ENCODE measurements around the gene GPR137.

DNA sequence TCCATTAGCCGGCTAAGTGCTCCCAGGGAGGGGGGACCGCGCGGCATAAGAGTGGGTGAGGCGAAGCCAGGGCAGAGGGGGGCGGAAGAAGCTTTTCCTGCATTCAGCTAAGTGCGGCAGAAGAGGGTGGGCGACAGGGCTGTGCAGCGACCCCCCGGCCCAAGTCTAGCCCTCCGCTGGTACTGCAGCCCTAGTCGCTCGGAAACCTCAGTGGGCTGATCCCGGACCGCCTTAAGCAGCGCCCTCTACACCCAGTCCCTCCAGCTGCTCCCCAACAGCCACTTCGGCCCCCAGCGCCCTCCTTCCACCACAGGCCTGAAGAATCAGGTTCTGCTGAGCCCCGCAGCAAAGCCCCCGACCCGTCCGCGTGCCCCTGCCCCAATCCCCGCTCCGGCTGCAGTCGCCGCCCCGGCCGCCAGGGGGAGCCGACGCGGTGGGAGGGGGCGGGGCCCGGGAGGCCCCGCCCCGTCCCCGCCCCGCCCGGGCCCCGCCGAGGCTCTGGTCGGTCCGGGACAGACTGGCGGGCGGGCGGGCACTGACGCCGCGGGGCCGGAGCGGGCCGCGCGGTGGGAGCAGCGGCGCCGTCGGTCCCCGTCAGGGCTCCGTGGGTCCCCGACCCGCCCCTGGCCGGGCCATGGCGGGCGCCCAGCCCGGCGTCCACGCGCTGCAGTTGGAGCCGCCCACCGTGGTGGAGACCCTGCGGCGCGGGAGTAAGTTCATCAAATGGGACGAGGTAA, 34.5 kb upstream of the GPR137 start, which contains the start of gene PLCB3:
- TF ChIP-seq, protein P1, sequence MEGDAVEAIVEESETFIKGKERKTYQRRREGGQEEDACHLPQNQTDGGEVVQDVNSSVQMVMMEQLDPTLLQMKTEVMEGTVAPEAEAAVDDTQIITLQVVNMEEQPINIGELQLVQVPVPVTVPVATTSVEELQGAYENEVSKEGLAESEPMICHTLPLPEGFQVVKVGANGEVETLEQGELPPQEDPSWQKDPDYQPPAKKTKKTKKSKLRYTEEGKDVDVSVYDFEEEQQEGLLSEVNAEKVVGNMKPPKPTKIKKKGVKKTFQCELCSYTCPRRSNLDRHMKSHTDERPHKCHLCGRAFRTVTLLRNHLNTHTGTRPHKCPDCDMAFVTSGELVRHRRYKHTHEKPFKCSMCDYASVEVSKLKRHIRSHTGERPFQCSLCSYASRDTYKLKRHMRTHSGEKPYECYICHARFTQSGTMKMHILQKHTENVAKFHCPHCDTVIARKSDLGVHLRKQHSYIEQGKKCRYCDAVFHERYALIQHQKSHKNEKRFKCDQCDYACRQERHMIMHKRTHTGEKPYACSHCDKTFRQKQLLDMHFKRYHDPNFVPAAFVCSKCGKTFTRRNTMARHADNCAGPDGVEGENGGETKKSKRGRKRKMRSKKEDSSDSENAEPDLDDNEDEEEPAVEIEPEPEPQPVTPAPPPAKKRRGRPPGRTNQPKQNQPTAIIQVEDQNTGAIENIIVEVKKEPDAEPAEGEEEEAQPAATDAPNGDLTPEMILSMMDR (IDR thresholded peaks at IDR 0.05): peak; percentile 47 to 99 (median 78)
- peak in 1 of 2 donors; percentile 81 for TF ChIP-seq POLR2A (IDR thresholded peaks at IDR 0.05)

Data from thyroid gland (tissue), 4 donors.